Neural progenitor cell (in vitro differentiated cells): ENCODE data around the gene TNIP1. TPM values are rescaled to one million over a fixed set of nuclear protein-coding genes. Genes with fewer than 3 reads are reported as not detected.

Experiments
- DNase-seq: peaks from one replicate; pipeline ENCODE4 v3.0.0-alpha.2; 2016; ENCODE audit warnings: low spot score
- H2AFZ ChIP-seq: fragments of 200-600 bp; sonication (generic); replicated peaks from 2 replicates; pipeline ENCODE4 v1.6.1; 2016; ENCODE audit warnings: antibody characterized with exemption
- H3F3A ChIP-seq: fragments of 200-600 bp; sonication (generic); 2 replicates; pipeline ENCODE4 v1.6.1; 2016; ENCODE audit warnings: antibody characterized with exemption, low read depth
- H3K27ac ChIP-seq: fragments of 200-600 bp; sonication (generic); 2 replicates; pipeline ENCODE4 v1.5.1; 2016; ENCODE audit warnings: mild to moderate bottlenecking
- H3K27me3 ChIP-seq: fragments of 200-600 bp; sonication (generic); 2 replicates; pipeline ENCODE4 v1.6.1; 2016; ENCODE audit warnings: mild to moderate bottlenecking, moderate library complexity
- H3K36me3 ChIP-seq: fragments of 200-600 bp; sonication (generic); 2 replicates; pipeline ENCODE4 v1.5.1; 2016
- H3K4me1 ChIP-seq: fragments of 200-600 bp; sonication (generic); 2 replicates; pipeline ENCODE4 v1.6.1; 2016; ENCODE audit warnings: mixed run types
- H3K4me2 ChIP-seq: fragments of 200-600 bp; sonication (generic); 2 replicates; pipeline ENCODE4 v1.6.1; 2016
- H3K4me3 ChIP-seq: fragments of 200-600 bp; sonication (generic); 2 replicates; pipeline ENCODE4 v1.5.1; 2016
- H3K79me2 ChIP-seq: fragments of 200-600 bp; sonication (generic); 2 replicates; pipeline ENCODE4 v1.6.1; 2016; ENCODE audit warnings: low read depth
- H3K9ac ChIP-seq: fragments of 200-600 bp; sonication (generic); 2 replicates; pipeline ENCODE4 v1.6.1; 2016
- H3K9me3 ChIP-seq: fragments of 200-600 bp; sonication (generic); 2 replicates; pipeline ENCODE4 v1.5.1; 2016; ENCODE audit warnings: low read depth
- H4K20me1 ChIP-seq: fragments of 200-600 bp; sonication (generic); 2 replicates; pipeline ENCODE4 v1.6.1; 2016; ENCODE audit warnings: low read depth
- H3K27ac Mint-ChIP-seq: 3 replicates; pipeline ENCODE4 v1.8.0; 2021; ENCODE audit warnings: mixed read lengths
- H3K27me3 Mint-ChIP-seq: 2 replicates; pipeline ENCODE4 v1.8.0; 2022; ENCODE audit warnings: low read depth, mild to moderate bottlenecking, inconsistent platforms, moderate library complexity, mixed read lengths; ENCODE audit not compliant: insufficient read depth
- H3K36me3 Mint-ChIP-seq: 3 replicates; pipeline ENCODE4 v1.8.0; 2021; ENCODE audit warnings: mixed read lengths
- H3K4me1 Mint-ChIP-seq: 3 replicates; pipeline ENCODE4 v1.8.0; 2021; ENCODE audit warnings: mixed read lengths
- H3K4me3 Mint-ChIP-seq: 3 replicates; pipeline ENCODE4 v1.8.0; 2021; ENCODE audit warnings: mild to moderate bottlenecking, moderate library complexity, mixed read lengths
- H3K9me3 Mint-ChIP-seq: 3 replicates; pipeline ENCODE4 v1.8.0; 2020; ENCODE audit warnings: mixed read lengths
- EZH2 ChIP-seq: fragments of 200-600 bp; sonication (generic); IDR thresholded peaks from 2 replicates; pipeline ENCODE4 v1.6.1; 2017; ENCODE audit warnings: antibody characterized with exemption, mild to moderate bottlenecking, moderate library complexity
- EZH2phosphoT487 ChIP-seq: fragments of 200-600 bp; sonication (generic); IDR thresholded peaks from 2 replicates; pipeline ENCODE4 v1.6.1; 2017; ENCODE audit warnings: antibody characterized with exemption
- total RNA-seq: library from RNA; depleted of rRNA; stranded (reverse); fragments of >200 nt; gene quantifications from 2 replicates; pipeline ENCODE4 v1.2.3, GENCODE V29; 2015; ENCODE audit warnings: low replicate concordance
- TF ChIP-seq, protein P1 (sequence below): fragments of 200-600 bp; sonication (generic); IDR thresholded peaks from 2 replicates; pipeline ENCODE4 v1.5.1; 2017; ENCODE audit warnings: antibody characterized with exemption, mild to moderate bottlenecking

The TNIP1 gene
- total RNA-seq, 1 donor from 2014 or later, result 33.5 TPM

DNA sequence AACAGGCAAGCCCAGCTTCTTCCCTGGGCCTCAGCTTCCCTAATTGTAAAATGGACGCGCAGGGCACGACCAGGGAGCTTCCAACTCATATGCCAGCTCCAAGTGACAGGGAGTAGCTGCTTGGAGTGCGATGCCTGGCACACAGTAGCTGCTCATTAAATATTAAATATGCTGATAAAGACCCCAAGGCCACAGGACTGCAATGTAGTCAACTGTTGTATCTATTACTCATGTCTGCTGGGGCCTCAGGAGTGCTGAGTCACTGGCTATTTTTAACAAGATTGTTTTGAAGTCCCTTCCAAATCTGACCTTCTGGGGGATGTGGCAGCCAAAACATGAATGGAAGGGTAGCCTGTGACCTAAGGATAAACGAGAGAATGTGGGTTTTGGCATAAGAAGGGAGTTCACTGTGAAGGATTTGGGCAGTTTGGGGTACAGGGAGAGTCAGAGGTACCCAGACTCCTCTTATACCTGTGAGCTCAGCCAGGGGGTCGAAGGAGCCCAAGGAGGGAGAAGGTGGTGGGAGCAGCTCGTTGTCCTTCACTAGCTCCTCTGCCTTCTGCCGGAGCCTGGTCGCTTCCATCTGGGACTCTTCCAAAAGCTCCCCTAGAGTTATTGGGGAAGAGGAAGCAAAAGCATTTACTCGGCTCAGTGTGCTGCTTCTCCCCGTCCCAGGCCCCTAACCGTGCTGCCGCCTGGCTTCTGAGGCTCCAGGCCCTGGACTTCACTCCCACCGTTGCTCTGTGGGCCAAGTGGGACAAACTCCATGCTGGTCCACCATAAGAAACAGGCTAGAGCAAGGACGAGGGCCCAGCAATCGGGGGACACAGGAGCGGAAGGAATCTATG is 17.5 kb downstream of the TNIP1 start:
- TF ChIP-seq EZH2phosphoT487, result no peak
- TF ChIP-seq EZH2, result no peak
- TF ChIP-seq, protein P1, sequence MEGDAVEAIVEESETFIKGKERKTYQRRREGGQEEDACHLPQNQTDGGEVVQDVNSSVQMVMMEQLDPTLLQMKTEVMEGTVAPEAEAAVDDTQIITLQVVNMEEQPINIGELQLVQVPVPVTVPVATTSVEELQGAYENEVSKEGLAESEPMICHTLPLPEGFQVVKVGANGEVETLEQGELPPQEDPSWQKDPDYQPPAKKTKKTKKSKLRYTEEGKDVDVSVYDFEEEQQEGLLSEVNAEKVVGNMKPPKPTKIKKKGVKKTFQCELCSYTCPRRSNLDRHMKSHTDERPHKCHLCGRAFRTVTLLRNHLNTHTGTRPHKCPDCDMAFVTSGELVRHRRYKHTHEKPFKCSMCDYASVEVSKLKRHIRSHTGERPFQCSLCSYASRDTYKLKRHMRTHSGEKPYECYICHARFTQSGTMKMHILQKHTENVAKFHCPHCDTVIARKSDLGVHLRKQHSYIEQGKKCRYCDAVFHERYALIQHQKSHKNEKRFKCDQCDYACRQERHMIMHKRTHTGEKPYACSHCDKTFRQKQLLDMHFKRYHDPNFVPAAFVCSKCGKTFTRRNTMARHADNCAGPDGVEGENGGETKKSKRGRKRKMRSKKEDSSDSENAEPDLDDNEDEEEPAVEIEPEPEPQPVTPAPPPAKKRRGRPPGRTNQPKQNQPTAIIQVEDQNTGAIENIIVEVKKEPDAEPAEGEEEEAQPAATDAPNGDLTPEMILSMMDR, result no peak
- H3K9ac ChIP-seq, result no peak overlapping the region
- H4K20me1 ChIP-seq, result peaks cover 22% of the 10 kb centered on the region
- H3K27ac Mint-ChIP-seq, result peak overlapping the region; percentile 26
- H3K9me3 ChIP-seq, result no peaks in the 10 kb centered on the region
- no peaks in the 10 kb centered on the region for H3F3A ChIP-seq
- H3K27me3 ChIP-seq, result no peaks in the 10 kb centered on the region
- H2AFZ ChIP-seq, result no peak overlapping the region
- peaks cover 6% of the 10 kb centered on the region for H3K79me2 ChIP-seq
- H3K4me3 ChIP-seq, result no peak overlapping the region
- H3K27me3 Mint-ChIP-seq, result no peaks in the 10 kb centered on the region
- H3K4me1 Mint-ChIP-seq, result peaks cover 10% of the 10 kb centered on the region
- H3K4me2 ChIP-seq, result no peak overlapping the region
- H3K36me3 Mint-ChIP-seq, result peaks cover 13% of the 10 kb centered on the region
- H3K36me3 ChIP-seq, result no peaks in the 10 kb centered on the region
- peaks cover 2% of the 10 kb centered on the region for H3K9me3 Mint-ChIP-seq
- no peak for DNase-seq
- no peak overlapping the region for H3K27ac ChIP-seq
- H3K4me3 Mint-ChIP-seq, result no peak overlapping the region
- H3K4me1 ChIP-seq, result no peaks in the 10 kb centered on the region

DNA sequence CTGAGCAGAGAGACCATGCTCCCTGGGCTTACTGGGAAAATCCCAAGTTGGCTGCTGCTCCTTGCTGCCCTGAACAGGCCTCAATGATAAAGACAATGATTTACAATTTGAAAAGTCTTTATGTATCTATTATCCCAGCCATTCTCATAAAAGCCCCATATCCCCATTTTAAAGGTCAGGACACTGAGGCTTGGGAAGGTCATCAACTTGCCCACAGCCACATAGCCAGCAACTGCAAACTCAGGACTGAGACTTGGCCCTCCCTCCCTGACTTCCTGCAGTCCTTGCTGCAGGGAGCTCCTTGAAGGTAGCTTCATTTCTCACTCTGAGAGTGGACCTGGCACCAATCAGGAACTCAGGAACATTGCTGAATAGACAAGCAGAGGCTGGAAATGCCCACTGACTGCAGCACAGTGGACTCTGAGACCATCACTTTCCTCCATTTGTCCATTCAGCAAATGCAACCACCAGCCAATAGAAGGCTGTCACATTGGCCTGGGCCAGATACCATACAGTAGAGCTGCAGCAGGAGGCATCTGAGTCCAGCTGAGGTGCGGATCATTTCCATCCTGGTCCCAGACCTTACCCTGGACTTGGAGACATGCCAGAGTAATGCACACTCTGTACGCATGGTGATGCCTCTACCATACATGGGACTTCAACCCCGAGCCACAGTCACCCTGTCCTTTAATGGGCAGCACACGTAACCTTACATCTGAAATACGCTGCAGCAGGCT is 18.3 kb downstream of the TNIP1 start:
- Histone ChIP-seq H3K27ac (no peak overlapping the region), H3K4me1 (no peaks in the 10 kb centered on the region)

DNA sequence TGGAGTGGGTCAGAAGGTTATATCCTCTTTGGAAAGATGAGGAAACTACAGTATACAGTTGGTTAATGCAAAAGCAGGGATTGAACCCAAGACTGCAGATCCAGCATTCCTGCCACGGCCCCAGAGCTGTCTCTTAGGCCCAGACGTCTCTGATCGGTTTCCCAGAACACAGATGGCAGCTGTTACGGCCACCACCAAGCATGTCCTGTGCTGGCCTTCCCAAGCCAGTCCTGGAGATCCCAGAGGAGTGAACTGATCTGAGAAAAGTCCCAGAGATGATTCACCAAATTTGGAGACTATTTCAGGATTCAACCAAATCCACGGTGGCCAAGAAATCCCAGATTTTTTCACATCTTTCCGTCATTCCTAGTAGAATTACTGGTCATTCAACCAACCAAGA is 20.1 kb downstream of the TNIP1 start:
- no peak overlapping the region for H3K4me3 ChIP-seq
- no peak overlapping the region for H3K27ac Mint-ChIP-seq
- H3K27ac ChIP-seq, result no peak overlapping the region
- H3K9me3 Mint-ChIP-seq, result no peaks in the 10 kb centered on the region
- H3F3A ChIP-seq, result no peaks in the 10 kb centered on the region
- no peaks in the 10 kb centered on the region for H3K27me3 Mint-ChIP-seq
- H3K9me3 ChIP-seq, result no peaks in the 10 kb centered on the region
- no peaks in the 10 kb centered on the region for H3K4me1 Mint-ChIP-seq
- no peaks in the 10 kb centered on the region for H3K36me3 ChIP-seq
- peaks cover 2% of the 10 kb centered on the region for H3K79me2 ChIP-seq
- no peak overlapping the region for H3K4me2 ChIP-seq
- DNase-seq, result no peak
- H4K20me1 ChIP-seq, result peaks cover 10% of the 10 kb centered on the region
- H3K9ac ChIP-seq, result no peak overlapping the region
- no peak overlapping the region for H3K4me3 Mint-ChIP-seq
- TF ChIP-seq, protein P1, result no peak
- H2AFZ ChIP-seq, result no peak overlapping the region
- peaks cover 14% of the 10 kb centered on the region for H3K36me3 Mint-ChIP-seq
- no peaks in the 10 kb centered on the region for H3K4me1 ChIP-seq
- no peaks in the 10 kb centered on the region for H3K27me3 ChIP-seq

More for the DNA sequence above, 18.3 kb downstream of the TNIP1 start:
- H3K4me2 ChIP-seq, result no peak overlapping the region
- no peaks in the 10 kb centered on the region for H3K27me3 ChIP-seq
- no peaks in the 10 kb centered on the region for H3F3A ChIP-seq
- H3K36me3 ChIP-seq, result no peaks in the 10 kb centered on the region
- Mint-ChIP-seq H3K4me3 (no peak overlapping the region), H3K27ac (no peak overlapping the region), H3K36me3 (peaks cover 11% of the 10 kb centered on the region), H3K27me3 (no peaks in the 10 kb centered on the region), H3K4me1 (peaks cover 8% of the 10 kb centered on the region), H3K9me3 (no peaks in the 10 kb centered on the region)
- no peak for TF ChIP-seq EZH2
- no peak for TF ChIP-seq EZH2phosphoT487
- TF ChIP-seq, protein P1, result no peak
- no peaks in the 10 kb centered on the region for H3K9me3 ChIP-seq
- H3K79me2 ChIP-seq, result peaks cover 6% of the 10 kb centered on the region
- peaks cover 16% of the 10 kb centered on the region for H4K20me1 ChIP-seq
- no peak overlapping the region for H3K9ac ChIP-seq
- DNase-seq, result no peak
- H3K4me3 ChIP-seq, result no peak overlapping the region
- no peak overlapping the region for H2AFZ ChIP-seq
